ENCODE data around the gene CST4.
A peak's percentile ranks its signal among the peaks of the same experiment; 100 is the strongest.
"Not testable (repeated sequence)": the region's sequence is repeated elsewhere in the genome, so short reads cannot be mapped to it uniquely, and the experiment has no call there.

The CST4 gene

DNA sequence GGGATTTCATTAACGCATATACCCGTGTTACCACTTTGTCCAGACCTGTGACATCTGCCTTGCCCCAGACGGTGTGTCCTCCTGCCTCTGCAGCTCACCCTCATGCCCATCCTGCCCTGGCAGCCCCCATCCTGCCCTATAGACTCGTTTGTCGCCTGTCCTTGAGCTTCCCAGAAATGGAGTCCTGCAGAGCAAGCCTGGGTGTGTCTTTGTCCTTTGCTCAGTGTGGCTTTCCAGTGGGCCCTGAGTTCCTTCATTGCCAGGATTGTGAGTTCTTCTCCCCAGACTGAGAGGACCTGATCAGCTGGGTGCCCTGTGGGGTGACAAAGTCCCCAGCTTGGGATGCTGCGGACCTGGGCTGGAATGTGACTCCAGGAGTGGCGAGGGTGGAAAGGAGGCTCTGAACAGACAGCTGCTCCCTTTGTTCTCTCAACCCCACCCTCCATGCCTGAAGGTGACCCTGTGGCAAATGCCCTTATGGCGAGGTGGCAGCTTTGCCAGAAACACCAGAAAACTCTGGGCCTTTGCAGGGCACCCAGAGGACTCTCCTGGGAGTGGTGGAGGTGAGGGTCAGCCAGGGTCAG lies 48.7 kb downstream of the CST4 start:
- no peak for DNase-seq

- no peak for DNase-seq
These were observed 49.3 kb downstream of the CST4 start for GRCh38 chr20:23639490-23639958.

- DNase-seq, result no peak
These were observed 50.5 kb downstream of the CST4 start for GRCh38 chr20:23638309-23638708.

DNA sequence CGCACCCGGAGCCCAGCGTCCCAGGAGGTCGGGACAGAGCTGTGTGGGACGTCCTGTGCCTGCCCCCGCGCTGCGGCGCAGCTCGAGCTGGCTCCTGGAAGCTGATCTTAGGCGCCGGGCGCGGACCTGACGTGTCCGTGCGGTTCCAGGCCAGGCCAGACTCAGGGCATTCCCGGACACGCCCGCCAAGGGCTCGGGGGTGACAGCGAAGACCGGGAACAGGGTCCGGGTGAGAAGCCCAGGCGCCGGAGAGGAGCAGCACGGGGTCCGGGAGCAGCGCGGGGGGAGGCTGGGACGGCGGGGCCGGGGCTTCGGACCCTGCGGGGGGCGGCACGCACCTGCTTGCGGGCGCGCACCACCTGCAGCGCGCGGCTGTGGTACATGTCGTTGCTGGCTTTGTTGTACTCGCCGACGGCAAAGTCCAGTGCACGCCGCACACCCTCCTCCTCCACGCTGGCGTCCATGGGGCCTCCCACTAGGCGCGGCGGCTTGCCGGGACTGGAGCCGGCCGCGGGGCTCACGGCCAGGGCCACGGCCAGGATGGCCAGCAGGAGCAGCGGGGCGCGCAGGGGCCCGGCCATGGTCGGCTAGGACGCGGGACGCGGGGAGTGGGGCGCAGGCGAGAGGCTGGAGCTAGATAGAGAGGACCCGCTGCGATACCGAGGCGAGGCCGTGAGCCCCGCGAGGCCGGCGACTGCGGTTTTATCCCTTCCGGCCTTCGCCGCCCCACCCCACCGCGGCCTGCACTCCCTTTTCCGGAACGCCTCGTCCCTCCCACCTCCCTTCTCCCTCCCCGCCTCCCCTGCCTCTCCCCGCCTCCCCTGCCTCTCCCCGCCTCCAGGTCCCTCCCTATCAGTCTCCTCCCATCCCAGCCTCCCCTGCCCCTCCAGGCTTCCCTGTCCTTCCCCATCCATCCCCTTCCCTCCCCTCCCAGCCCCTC lies 51.3 kb downstream of the CST4 start, which contains the start of gene CST3:
Gene CST3 (minus strand): TSS at position 674 of the 940 bp plus-strand sequence. CDS start 93 bp downstream, at position 581.
- DNase-seq, result peak; percentile 13

- no peak for DNase-seq
These were observed 51.9 kb downstream of the CST4 start for GRCh38 chr20:23636908-23637281.

DNA sequence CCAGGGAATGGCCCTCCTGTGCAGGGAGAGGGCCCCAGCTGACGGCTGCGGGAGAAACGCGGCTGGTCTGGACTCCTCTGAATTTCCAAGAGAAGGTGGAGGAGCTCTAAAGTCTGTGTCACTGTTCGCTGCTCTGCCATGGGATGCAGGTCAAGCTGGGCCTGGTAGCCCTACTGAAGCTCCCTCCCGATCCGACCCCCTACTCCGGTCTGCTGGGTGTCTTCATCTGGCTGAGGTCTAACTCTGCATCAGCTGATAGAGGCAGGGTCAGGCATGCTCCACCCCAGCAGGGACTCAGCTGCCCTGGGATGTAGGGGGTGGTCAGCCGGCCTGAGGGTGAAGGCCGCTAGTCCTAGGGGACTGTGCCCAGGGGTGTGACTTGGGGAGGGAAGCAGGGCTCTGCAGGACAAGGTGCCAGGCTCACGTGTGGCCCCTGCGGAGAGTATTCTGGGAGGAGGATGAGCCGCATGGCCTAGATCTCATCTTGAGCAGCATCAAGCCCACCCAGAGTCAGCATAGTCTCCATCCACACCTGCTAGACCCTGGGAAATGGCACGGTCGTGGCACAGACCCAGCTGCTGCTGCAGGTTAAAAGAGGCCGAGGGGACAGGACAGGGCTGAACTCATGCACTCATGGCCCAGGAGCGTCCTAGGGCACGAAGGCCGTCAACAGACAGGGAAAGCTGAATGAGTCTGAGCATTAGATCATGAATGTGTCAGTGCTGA lies 52.5 kb downstream of the CST4 start:
- DNase-seq, result no peak

- DNase-seq, result not testable (repeated sequence)
These were observed 53.1 kb downstream of the CST4 start for GRCh38 chr20:23635768-23636090.
